HS-5 (cell line): ENCODE data around the gene DERA.
"Not testable (repeated sequence)": the region's sequence is repeated elsewhere in the genome, so short reads cannot be mapped to it uniquely, and the experiment has no call there.

Source experiments
- DNase-seq: peaks from one replicate; pipeline ENCODE4 v3.0.0-alpha.2; 2012; ENCODE audit warnings: low read depth

Gene DERA

GRCh38 chr12:15904378-15904920 is 6.7 kb upstream of the DERA start:
- DNase-seq, result no peak

DNA sequence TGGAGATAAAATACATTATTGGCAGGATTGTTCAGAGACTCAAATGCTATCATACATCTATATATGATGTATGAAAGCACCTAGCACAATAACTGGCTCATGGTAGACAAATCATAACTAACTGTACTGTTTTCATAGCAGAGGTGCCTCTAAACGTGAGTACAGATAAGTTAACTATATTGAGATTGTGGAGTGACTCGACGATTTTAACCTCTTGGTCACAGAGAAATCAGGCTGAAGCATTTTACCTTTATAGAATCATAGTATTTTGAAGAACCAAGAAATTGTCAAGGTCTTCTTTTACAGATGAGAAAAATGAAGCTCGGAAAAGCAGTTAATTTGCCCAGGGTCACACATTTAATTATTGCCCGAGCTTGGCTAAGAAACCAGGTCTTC is 666 bp upstream of the DERA start:
- DNase-seq, result no peak

DNA sequence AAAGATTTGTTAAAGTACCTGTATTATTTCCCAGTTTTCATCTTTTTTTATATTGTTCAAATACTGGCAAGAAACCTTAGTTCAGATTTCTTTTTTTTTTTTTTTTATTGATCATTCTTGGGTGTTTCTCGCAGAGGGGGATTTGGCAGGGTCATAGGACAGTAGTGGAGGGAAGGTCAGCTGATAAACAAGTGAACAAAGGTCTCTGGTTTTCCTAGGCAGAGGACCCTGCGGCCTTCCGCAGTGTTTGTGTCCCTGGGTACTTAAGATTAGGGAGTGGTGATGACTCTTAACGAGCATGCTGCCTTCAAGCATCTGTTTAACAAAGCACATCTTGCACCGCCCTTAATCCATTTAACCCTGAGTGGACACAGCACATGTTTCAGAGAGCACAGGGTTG is 799 bp downstream of the DERA start:
- not testable (repeated sequence) for DNase-seq

DNA sequence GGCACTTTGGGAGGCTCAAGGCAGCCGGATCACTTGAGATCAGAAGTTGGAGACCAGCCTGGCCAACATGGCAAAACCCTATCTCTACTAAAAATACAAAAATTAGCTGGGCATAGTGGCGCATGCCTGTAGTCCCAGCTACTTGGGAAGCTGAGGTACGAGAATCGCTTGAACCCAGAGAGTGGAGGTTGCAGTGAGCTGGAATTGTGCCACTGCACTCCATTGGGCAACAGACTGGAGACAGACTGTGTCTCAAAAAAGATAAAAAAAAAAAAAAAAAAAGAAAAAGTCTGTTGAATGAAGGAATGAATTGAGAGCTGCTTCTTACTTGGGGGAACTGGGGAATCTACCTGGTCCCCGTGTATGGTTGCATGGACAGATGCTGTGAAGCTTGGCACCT is 3.0 kb downstream of the DERA start:
- not testable (repeated sequence) for DNase-seq

GRCh38 chr12:15918066-15918465 is 6.9 kb downstream of the DERA start:
- no peak for DNase-seq

DNA sequence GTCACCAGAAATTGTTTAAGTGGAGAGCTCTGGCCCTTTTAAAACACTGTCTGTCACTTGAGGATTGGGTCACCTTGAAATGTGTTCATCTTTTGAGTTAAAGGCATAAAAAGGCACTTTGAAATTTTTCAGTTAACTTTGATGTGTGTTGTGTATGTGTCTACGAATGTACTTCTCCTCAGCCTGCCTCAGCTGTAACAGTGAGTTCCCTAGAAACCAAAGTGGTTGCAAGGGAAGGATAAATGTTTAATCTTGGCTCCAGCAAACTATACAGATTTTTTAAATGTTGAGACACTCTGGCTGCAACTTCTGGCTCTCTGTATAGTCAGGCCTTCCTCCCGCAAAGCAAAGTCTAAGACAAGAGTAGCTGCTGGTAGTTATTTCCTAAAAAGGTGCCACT is 8.3 kb downstream of the DERA start:
- DNase-seq, result no peak

DNA sequence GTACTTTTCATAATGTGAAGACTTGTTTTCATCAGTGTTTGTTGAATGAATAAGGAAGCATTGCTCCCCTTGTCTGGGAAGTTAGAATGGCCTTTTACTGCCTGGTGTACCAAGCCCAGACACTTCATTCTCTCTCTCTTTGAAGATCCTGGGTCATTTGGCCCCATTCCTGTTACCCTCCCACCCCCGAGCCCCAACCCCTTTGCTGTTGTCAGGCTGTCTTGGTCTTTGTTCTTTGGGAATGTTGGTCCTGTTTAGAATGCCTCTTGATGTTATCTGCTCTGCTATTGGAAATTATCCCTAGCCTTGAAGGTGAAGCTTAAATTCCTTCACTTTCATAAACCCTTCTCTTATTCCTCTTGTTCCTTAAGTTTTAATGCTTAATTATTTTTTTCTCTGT is 13.8 kb downstream of the DERA start:
- no peak for DNase-seq

GRCh38 chr12:15928346-15928745 is 17.2 kb downstream of the DERA start:
- DNase-seq, result peak; percentile 74

DNA sequence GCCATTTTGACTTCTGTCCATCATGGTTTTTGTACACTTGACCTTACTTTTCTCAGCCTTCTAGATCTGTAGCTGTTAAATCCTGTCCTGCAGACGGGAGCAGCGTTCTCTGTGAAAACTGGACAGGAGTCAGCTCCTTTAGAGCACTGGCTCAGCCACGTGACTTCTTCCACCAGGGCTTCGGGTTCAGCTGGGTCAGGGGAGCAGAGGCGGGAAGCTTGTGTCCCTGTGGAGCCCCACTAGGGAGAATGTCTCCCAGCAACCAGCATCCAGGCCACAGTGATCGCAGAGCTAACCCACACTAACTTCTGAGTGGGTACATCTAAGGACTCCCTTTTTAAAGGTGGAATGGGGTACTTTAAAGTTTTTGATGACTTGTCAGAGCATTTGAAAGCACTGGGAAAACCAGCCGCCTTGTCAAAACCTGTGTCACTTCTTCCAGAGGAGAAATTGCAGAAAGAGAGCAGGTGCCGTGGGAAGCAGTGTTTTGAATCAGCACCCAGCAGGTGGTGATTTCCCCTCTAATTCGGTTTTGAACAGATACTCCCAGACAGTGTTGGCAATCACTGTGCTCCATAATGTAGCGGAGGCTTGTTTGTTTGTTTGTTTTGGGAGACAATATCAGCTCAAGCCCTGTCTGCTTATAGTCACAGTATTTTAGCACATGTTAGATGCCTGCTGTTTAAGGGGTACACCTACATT is 17.9 kb downstream of the DERA start:
- DNase-seq, result no peak

GRCh38 chr12:15931590-15932053 is 20.5 kb downstream of the DERA start:
- no peak for DNase-seq

GRCh38 chr12:15932327-15932726 is 21.2 kb downstream of the DERA start:
- DNase-seq, result no peak

GRCh38 chr12:15932971-15933370 is 21.8 kb downstream of the DERA start:
- DNase-seq, result no peak

GRCh38 chr12:15933751-15934150 is 22.6 kb downstream of the DERA start:
- no peak for DNase-seq

GRCh38 chr12:15936751-15937150 is 25.6 kb downstream of the DERA start:
- DNase-seq, result no peak

GRCh38 chr12:15937902-15938301 is 26.8 kb downstream of the DERA start:
- no peak for DNase-seq

- DNase-seq, result no peak
These were observed 28.0 kb downstream of the DERA start for GRCh38 chr12:15939111-15939510.

- DNase-seq, result no peak
These were observed 31.3 kb downstream of the DERA start for GRCh38 chr12:15942475-15942874.

DNA sequence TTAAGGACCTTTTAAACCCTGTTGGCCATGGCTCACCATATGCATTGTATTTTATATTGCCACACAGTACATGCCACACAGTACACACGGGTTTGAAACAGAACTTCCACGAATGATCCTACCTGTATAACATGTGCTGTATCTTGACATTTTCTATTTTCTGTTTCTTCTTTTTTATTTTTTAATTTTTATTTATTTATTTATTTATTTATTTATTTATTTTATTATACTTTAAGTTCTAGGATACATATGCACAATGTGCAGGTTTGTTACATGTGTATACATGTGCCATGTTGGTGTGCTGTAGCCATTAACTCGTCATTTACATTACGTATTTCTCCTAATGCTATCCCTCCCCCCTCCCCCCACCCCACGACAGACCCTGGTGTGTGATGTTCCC is 32.4 kb downstream of the DERA start:
- DNase-seq, result not testable (repeated sequence)

GRCh38 chr12:15948461-15948860 is 37.3 kb downstream of the DERA start:
- not testable (repeated sequence) for DNase-seq

GRCh38 chr12:15955281-15955680 is 44.1 kb downstream of the DERA start:
- DNase-seq, result no peak

- DNase-seq, result no peak
These were observed 44.9 kb downstream of the DERA start for GRCh38 chr12:15956010-15956409.

DNA sequence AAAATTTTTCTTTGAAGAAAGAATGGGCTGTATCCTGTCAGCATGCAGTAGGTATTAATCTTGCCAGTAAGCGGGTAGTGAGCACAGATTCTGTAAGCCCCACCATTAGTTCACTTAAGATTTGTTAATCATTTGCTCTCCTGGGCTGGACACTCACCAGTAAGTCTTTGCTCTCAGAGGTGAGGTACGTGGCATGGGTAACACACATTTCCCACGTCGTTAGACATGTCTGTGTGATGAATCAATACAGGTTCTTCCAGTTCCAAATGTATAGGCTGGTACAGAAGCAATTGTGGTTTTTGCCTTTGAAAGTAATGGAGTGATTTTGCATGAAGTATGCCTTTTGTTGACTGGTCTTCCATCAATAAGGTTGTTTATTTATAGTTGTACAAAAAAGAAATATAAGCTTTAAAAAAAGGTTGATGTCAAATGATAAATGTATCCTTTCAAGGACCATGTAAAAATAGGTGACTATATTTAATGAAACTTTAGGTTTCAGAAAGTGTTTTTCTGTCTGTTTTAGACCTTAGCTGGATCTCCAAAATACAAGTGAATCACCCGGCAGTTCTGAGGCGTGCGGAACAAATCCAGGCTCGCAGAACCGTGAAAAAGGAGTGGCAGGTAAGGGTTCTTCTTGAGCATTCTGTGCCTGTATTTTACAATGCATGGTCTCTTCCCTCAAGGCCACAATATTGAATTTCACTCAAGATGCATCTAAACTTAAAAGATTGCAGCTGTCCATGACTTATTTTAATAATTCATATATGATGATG is 45.5 kb downstream of the DERA start:
- no peak for DNase-seq

GRCh38 chr12:15962760-15963159 is 51.6 kb downstream of the DERA start:
- no peak for DNase-seq
